ENCODE measurements around the gene MYCL.

MYCL gene

DNA sequence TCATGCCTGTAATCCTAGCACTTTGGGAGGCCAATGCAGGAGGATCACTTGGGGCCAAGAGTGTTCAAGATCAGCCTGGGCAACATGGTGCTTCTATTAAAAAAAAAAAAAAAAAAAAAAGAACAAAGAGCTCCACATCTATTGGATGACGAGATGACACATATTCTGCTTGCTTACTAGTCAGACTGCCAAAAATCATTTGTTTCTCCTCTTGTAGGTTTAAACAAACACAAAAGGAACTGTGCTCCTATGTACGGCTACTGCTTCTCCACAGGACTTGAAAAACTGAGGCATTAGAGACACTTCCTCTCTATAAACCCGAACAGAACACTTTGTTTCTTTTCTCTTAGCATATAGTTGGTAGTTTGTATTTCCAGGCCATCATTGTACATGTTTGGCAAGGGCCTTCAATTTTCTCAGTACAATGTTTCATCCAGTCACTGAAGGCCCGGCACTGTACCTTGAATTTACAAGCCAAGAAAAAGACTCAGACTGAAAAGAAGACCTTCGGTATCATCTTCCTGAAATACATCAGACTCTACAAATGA, 24.4 kb downstream of the MYCL start:
- no peak overlapping the region for H3K9ac ChIP-seq (ENCODE audit: low read depth, low read length)

DNA sequence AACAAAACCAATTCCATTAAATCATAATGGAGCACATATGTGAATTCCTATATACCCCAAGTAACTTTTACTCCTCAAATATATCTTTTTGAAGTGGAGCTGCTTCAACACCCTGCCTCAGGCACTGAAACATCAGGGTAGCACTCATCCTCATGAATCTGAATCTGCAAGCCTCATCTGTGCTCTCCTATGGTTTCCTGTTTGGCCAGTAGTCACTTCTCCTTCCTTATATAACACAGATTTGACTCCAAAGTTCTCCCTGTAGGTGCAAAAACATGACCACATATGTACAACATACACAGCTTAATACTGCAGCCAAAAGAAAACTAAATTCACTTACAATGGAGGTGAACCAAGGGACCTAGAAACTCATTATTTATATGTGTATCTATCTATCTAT, 25.6 kb downstream of the MYCL start:
- Histone ChIP-seq H3K9me3 (ENCODE audit: insufficient read depth, low read length, severe bottlenecking) (no peaks in the 10 kb centered on the region), H3K27me3 (ENCODE audit: insufficient read depth, low read length, poor library complexity) (no peaks in the 10 kb centered on the region), H3K27ac (ENCODE audit: low read length) (no peak overlapping the region), H4K20me1 (ENCODE audit: insufficient read depth, low read length) (peaks cover 20% of the 10 kb centered on the region; the same call in 1 of the 2 replicates), H3K36me3 (ENCODE audit: insufficient read depth, low read length) (peaks cover 27% of the 10 kb centered on the region), H3K4me2 (ENCODE audit: insufficient read depth, low read length) (no peak overlapping the region), H2AFZ (ENCODE audit: low read depth, low read length) (no peak overlapping the region), H3K4me3 (ENCODE audit: low read depth in 1 of 2, low read length in 2 of 2) (no peak overlapping the region), H3K4me1 (ENCODE audit: insufficient read depth, low read length) (peaks cover 10% of the 10 kb centered on the region), H3K79me2 (ENCODE audit: insufficient read depth, low read length) (peaks cover 96% of the 10 kb centered on the region), H3K9ac (ENCODE audit: low read depth, low read length) (no peak overlapping the region)
- TF ChIP-seq EZH2 (IDR thresholded peaks at IDR 0.05; ENCODE audit: borderline replicate concordance, low read depth, low read length, severe bottlenecking): no peak
- TF ChIP-seq, protein P1, sequence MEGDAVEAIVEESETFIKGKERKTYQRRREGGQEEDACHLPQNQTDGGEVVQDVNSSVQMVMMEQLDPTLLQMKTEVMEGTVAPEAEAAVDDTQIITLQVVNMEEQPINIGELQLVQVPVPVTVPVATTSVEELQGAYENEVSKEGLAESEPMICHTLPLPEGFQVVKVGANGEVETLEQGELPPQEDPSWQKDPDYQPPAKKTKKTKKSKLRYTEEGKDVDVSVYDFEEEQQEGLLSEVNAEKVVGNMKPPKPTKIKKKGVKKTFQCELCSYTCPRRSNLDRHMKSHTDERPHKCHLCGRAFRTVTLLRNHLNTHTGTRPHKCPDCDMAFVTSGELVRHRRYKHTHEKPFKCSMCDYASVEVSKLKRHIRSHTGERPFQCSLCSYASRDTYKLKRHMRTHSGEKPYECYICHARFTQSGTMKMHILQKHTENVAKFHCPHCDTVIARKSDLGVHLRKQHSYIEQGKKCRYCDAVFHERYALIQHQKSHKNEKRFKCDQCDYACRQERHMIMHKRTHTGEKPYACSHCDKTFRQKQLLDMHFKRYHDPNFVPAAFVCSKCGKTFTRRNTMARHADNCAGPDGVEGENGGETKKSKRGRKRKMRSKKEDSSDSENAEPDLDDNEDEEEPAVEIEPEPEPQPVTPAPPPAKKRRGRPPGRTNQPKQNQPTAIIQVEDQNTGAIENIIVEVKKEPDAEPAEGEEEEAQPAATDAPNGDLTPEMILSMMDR (IDR thresholded peaks at IDR 0.05; ENCODE audit: borderline replicate concordance, extremely low read depth, low read length, poor library complexity, severe bottlenecking): no peak
- ATAC-seq (ENCODE audit: insufficient read depth, low read depth): no peak
- no peak for DNase-seq

More for the DNA sequence above, 24.4 kb downstream of the MYCL start:
- Histone ChIP-seq H3K9me3 (ENCODE audit: insufficient read depth, low read length, severe bottlenecking) (no peaks in the 10 kb centered on the region), H3K27me3 (ENCODE audit: insufficient read depth, low read length, poor library complexity) (no peaks in the 10 kb centered on the region), H3K4me2 (ENCODE audit: insufficient read depth, low read length) (no peak overlapping the region), H2AFZ (ENCODE audit: low read depth, low read length) (no peak overlapping the region), H3K36me3 (ENCODE audit: insufficient read depth, low read length) (peaks cover 17% of the 10 kb centered on the region), H3K79me2 (ENCODE audit: insufficient read depth, low read length) (peaks cover 96% of the 10 kb centered on the region), H3K4me3 (ENCODE audit: low read depth in 1 of 2, low read length in 2 of 2) (no peak overlapping the region), H3K4me1 (ENCODE audit: insufficient read depth, low read length) (peaks cover 22% of the 10 kb centered on the region), H4K20me1 (ENCODE audit: insufficient read depth, low read length) (peaks cover 16% of the 10 kb centered on the region; the same call in 1 of the 2 replicates), H3K27ac (ENCODE audit: low read length) (no peak overlapping the region)
- ATAC-seq (ENCODE audit: insufficient read depth, low read depth): no peak
- no peak for TF ChIP-seq EZH2 (IDR thresholded peaks at IDR 0.05; ENCODE audit: borderline replicate concordance, low read depth, low read length, severe bottlenecking)
- TF ChIP-seq, protein P1 (IDR thresholded peaks at IDR 0.05; ENCODE audit: borderline replicate concordance, extremely low read depth, low read length, poor library complexity, severe bottlenecking): no peak
- no peak for DNase-seq

DNA sequence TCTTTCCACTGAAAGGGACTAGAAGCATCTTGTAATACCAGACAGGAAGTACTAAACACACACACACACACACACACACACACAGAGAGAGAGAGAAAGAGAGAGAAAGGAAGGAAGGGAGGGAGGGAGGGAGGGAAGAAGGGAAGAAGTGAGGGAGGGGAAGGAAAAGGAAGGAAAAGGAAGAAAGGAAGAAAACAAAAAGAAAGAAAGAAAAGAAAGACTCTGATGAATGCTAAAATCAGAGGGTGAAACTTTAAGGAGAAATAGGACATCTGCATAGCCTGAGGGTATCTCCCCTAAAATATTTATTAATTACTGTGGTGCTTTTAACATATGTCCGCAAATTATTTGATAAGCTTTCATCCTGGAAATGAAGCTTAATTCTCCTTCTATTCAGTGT, 29.0 kb downstream of the MYCL start:
- H2AFZ ChIP-seq (ENCODE audit: low read depth, low read length): no peak overlapping the region
- H3K27ac ChIP-seq (ENCODE audit: low read length): no peak overlapping the region
- H4K20me1 ChIP-seq (ENCODE audit: insufficient read depth, low read length): peaks cover 16% of the 10 kb centered on the region; the same call in 1 of the 2 replicates
- H3K4me1 ChIP-seq (ENCODE audit: insufficient read depth, low read length): no peaks in the 10 kb centered on the region
- peaks cover 4% of the 10 kb centered on the region for H3K9me3 ChIP-seq (ENCODE audit: insufficient read depth, low read length, severe bottlenecking)
- no peak overlapping the region for H3K4me2 ChIP-seq (ENCODE audit: insufficient read depth, low read length)
- H3K79me2 ChIP-seq (ENCODE audit: insufficient read depth, low read length): peaks cover 82% of the 10 kb centered on the region
- no peak for DNase-seq
- no peak overlapping the region for H3K4me3 ChIP-seq (ENCODE audit: low read depth in 1 of 2, low read length in 2 of 2)
- H3K9ac ChIP-seq (ENCODE audit: low read depth, low read length): no peak overlapping the region
- TF ChIP-seq, protein P1 (IDR thresholded peaks at IDR 0.05; ENCODE audit: borderline replicate concordance, extremely low read depth, low read length, poor library complexity, severe bottlenecking): no peak
- TF ChIP-seq EZH2 (IDR thresholded peaks at IDR 0.05; ENCODE audit: borderline replicate concordance, low read depth, low read length, severe bottlenecking): no peak
- ATAC-seq (ENCODE audit: insufficient read depth, low read depth): no peak
- H3K36me3 ChIP-seq (ENCODE audit: insufficient read depth, low read length): peaks cover 26% of the 10 kb centered on the region
- H3K27me3 ChIP-seq (ENCODE audit: insufficient read depth, low read length, poor library complexity): no peaks in the 10 kb centered on the region

All from DND-41 (cell line).